Endothelial cell of umbilical vein (primary cell): ENCODE data around the gene DENND2C. TPM values are rescaled to one million over a fixed set of nuclear protein-coding genes. Genes with fewer than 3 reads are reported as not detected.

Experiments
- BruUV-seq: library from RNA; stranded (reverse); fragments of 400-500 nt; replicated peaks from 2 replicates; lab custom pipeline; 2021; lab: Mats Ljungman, UMichigan
- CTCF ChIA-PET: fragments of 300-600, 350-600 bp; sonication (Branson Sonifier 250); formaldehyde crosslinking; loops from one replicate; lab custom pipeline; 2021; ENCODE audit warnings: antibody characterized with exemption, inconsistent platforms; lab: Charles Lee
- POLR2A ChIA-PET: fragments of 300-600, 350-600 bp; sonication (Branson Sonifier 250); formaldehyde crosslinking; loops from one replicate; lab custom pipeline; 2021; ENCODE audit warnings: antibody characterized with exemption, inconsistent platforms; lab: Charles Lee
- DNase-seq: peaks from one replicate; pipeline ENCODE4 v3.0.0-alpha.2; 2011; ENCODE audit warnings: low read depth, low spot score
- FAIRE-seq: peaks from 2 replicates; lab custom pipeline; 2011; peaks lifted over from hg19 to GRCh38; lab: Jason Lieb, UNC
- H2AFZ ChIP-seq: 2 replicates; pipeline ENCODE4 v1.6.0; 2012; ENCODE audit warnings: low read depth, low read length, control low read depth, inconsistent platforms
- H3K27ac ChIP-seq: 2 replicates; pipeline ENCODE4 v1.5.1; 2011; ENCODE audit warnings: low read depth, mild to moderate bottlenecking, control low read depth, low read length, moderate library complexity; ENCODE audit not compliant: insufficient read depth
- H3K27me3 ChIP-seq, 2 experiments: 2 replicates each; pipeline versions ENCODE4 v1.6.0 to v1.6.1; 2011; ENCODE audit warnings: low read length in 2 of 2, mixed read lengths in 1 of 2; ENCODE audit not compliant: control insufficient read depth in 2 of 2, insufficient read depth in 2 of 2
- H3K36me3 ChIP-seq, 2 experiments: 2 replicates in 1 of 2; 3 replicates in 1 of 2; pipeline ENCODE4 v1.5.1; 2011; ENCODE audit warnings: low read length in 2 of 2, mild to moderate bottlenecking in 1 of 2, moderate library complexity in 1 of 2; ENCODE audit not compliant: control insufficient read depth in 2 of 2, insufficient read depth in 2 of 2; ENCODE audit errors: extremely low read depth in 1 of 2
- H3K4me1 ChIP-seq: 3 replicates; pipeline ENCODE4 v1.5.1; 2011; ENCODE audit warnings: mild to moderate bottlenecking, low read length; ENCODE audit not compliant: control insufficient read depth, insufficient read depth; ENCODE audit errors: extremely low read depth
- H3K4me2 ChIP-seq: 2 replicates; pipeline ENCODE4 v1.6.1; 2011; ENCODE audit warnings: low read length, control low read depth, mixed read lengths; ENCODE audit not compliant: insufficient read depth
- H3K4me3 ChIP-seq, 3 experiments: fragments of 200-600 bp in 1 of 3; sonication (generic), shearing (Covaris generic) in 1 of 3; replicated peaks in 1 of 3; 2 replicates each; pipeline ENCODE4 v1.5.1; 2011 to 2016; ENCODE audit warnings: control low read depth in 3 of 3, low read length in 3 of 3, mild to moderate bottlenecking in 2 of 3, inconsistent platforms in 1 of 3, low read depth in 1 of 3, moderate library complexity in 1 of 3; ENCODE audit not compliant: insufficient read depth in 1 of 3
- H3K79me2 ChIP-seq: 2 replicates; pipeline ENCODE4 v1.6.0; 2012; ENCODE audit warnings: low read length, inconsistent platforms; ENCODE audit not compliant: control insufficient read depth, insufficient read depth
- H3K9ac ChIP-seq: replicated peaks from 2 replicates; pipeline ENCODE3; 2011; ENCODE audit warnings: low read length, control low read depth; ENCODE audit not compliant: insufficient read depth; ENCODE audit errors: extremely low read depth
- H3K9me1 ChIP-seq: replicated peaks from 3 replicates; pipeline ENCODE4 v1.6.0; 2011; ENCODE audit warnings: mild to moderate bottlenecking, low read length; ENCODE audit not compliant: control insufficient read depth, insufficient read depth; ENCODE audit errors: extremely low read depth
- H3K9me3 ChIP-seq: replicated peaks from 2 replicates; pipeline ENCODE4 v1.5.1; 2012; ENCODE audit warnings: low read length, inconsistent platforms; ENCODE audit not compliant: control insufficient read depth, insufficient read depth
- H4K20me1 ChIP-seq: replicated peaks from 2 replicates; pipeline ENCODE3; 2011; ENCODE audit warnings: mild to moderate bottlenecking, low read length; ENCODE audit not compliant: control insufficient read depth, insufficient read depth; ENCODE audit errors: extremely low read depth
- CTCF ChIP-seq, 2 donors: IDR thresholded peaks; 1 replicate in 1 of 2; 2 replicates in 1 of 2; pipeline ENCODE4 v1.5.1; 2011; ENCODE audit warnings: low read length in 2 of 2, mild to moderate bottlenecking in 2 of 2, moderate library complexity in 2 of 2, control low read depth in 1 of 2, inconsistent platforms in 1 of 2, low read depth in 1 of 2; ENCODE audit not compliant: insufficient read depth in 1 of 2; ENCODE audit errors: extremely low read depth in 1 of 2
- EZH2 ChIP-seq: IDR thresholded peaks from 2 replicates; pipeline ENCODE4 v1.6.1; 2012; ENCODE audit warnings: borderline replicate concordance, low read depth, mild to moderate bottlenecking, moderate library complexity, low read length, inconsistent platforms; ENCODE audit not compliant: severe bottlenecking
- FOS ChIP-seq: IDR thresholded peaks from 2 replicates; pipeline ENCODE4 v1.6.1; 2011; ENCODE audit warnings: mild to moderate bottlenecking, low read length, moderate library complexity, borderline replicate concordance; ENCODE audit not compliant: insufficient read depth
- GATA2 ChIP-seq: IDR thresholded peaks from 2 replicates; pipeline ENCODE4 v1.7.0; 2011; ENCODE audit warnings: low read depth, mild to moderate bottlenecking, moderate library complexity, mixed read lengths, low read length; ENCODE audit not compliant: insufficient read length, insufficient read depth
- JUN ChIP-seq: IDR thresholded peaks from 2 replicates; pipeline ENCODE4 v1.6.1; 2011; ENCODE audit warnings: borderline replicate concordance, low read depth; ENCODE audit not compliant: insufficient read length, insufficient read depth
- MAX ChIP-seq: IDR thresholded peaks from 2 replicates; pipeline ENCODE4 v1.6.1; 2011; ENCODE audit not compliant: insufficient read depth, insufficient read length
- MYC ChIP-seq: IDR thresholded peaks from one replicate; pipeline ENCODE4 v1.6.1; 2011; ENCODE audit warnings: mild to moderate bottlenecking, low read depth, low read length
- POLR2A ChIP-seq: IDR thresholded peaks from 2 replicates; pipeline ENCODE4 v1.6.1; 2012; ENCODE audit warnings: low read depth, mild to moderate bottlenecking, control low read depth, low read length
- POLR2AphosphoS5 ChIP-seq: IDR thresholded peaks from 2 replicates; pipeline ENCODE4 v1.6.1; 2012; ENCODE audit warnings: low read depth, mild to moderate bottlenecking, control low read depth, low read length, moderate library complexity; ENCODE audit not compliant: insufficient read depth
- dilution Hi-C: fragments of 300-500 bp; cut with MboI; formaldehyde crosslinking; loops from one replicate; pipeline ENCODE4 v1.15.0; 2019; ENCODE audit warnings: low sequenced_read_pairs; ENCODE audit not compliant: extremely low pct_ligation_motif_present
- intact Hi-C: fragments of 100-400 bp; cut with micrococcal nuclease; formaldehyde crosslinking; loops from one replicate; pipeline ENCODE4 v1.10.0; 2022
- polyA plus RNA-seq, 4 experiments: library from polyadenylated mRNA; depleted of rRNA in 3 of 4; stranded (reverse) in 3 of 4; unstranded in 1 of 4; fragments of >200 nt; gene quantifications; 2 replicates each; pipeline versions ENCODE4 v1.2.1 to v1.2.3, GENCODE V29; 2011 to 2012; ENCODE audit warnings: missing spikeins in 1 of 4
- total RNA-seq: library from RNA; stranded (reverse); gene quantifications from 2 replicates; pipeline ENCODE4 v1.2.3, GENCODE V29; 2021

Gene DENND2C
- total and polyA plus RNA-seq, 2 donors (not counting 3 experiments of a cell fraction or from before 2014, with no cell fraction given): 0.12 to 0.22 TPM

GRCh38 chr1:114623364-114623763 is 46.5 kb downstream of the DENND2C start:
- H3K9ac ChIP-seq: no peak overlapping the region
- dilution Hi-C loops: no loop called here
- H3K27ac ChIP-seq: no peak overlapping the region
- ChIA-PET POLR2A (no interaction called here), CTCF (interaction anchor here (0.8 kb wide), 1 partner anchor 341 kb away, joined by 4 read pairs; no protein-coding TSS in a partner anchor)
- no peak for FAIRE-seq
- H3K9me1 ChIP-seq: no peaks in the 10 kb centered on the region
- H3K36me3 ChIP-seq: no peaks in the 10 kb centered on the region
- H3K4me1 ChIP-seq: no peaks in the 10 kb centered on the region
- no peak overlapping the region for H3K4me3 ChIP-seq
- intact Hi-C loops: no loop called here
- H2AFZ ChIP-seq: no peak overlapping the region
- TF ChIP-seq JUN: no peak
- no peak for TF ChIP-seq MAX
- TF ChIP-seq POLR2A: no peak
- no peak for TF ChIP-seq EZH2
- no peak for TF ChIP-seq MYC
- no peak for TF ChIP-seq FOS
- TF ChIP-seq POLR2AphosphoS5: no peak
- no peak for TF ChIP-seq GATA2
- TF ChIP-seq CTCF (IDR thresholded peaks at IDR 0.05; ENCODE audit: extremely low read depth in 1 of 2, insufficient read depth in 1 of 2, low read depth in 1 of 2, low read length in 2 of 2): no peak
- DNase-seq: no peak
- H3K79me2 ChIP-seq: no peaks in the 10 kb centered on the region
- no peaks in the 10 kb centered on the region for H3K9me3 ChIP-seq
- no peak overlapping the region for H3K4me2 ChIP-seq
- no peaks in the 10 kb centered on the region for H4K20me1 ChIP-seq
- peaks cover 0 to 3% of the 10 kb centered on the region in 2 experiments for H3K27me3 ChIP-seq
- no TSS peak for BruUV-seq
